Activated CD8-positive, alpha-beta memory T cell treated with anti-CD3 and anti-CD28 coated beads, Interleukin-2, amount 50 U/mL, for 4 hours (primary cell): ENCODE measurements around the gene SLC39A13.

Source experiments
- DNase-seq: peaks from one replicate; pipeline ENCODE4 v3.0.0-alpha.2; 2020

SLC39A13 gene

DNA sequence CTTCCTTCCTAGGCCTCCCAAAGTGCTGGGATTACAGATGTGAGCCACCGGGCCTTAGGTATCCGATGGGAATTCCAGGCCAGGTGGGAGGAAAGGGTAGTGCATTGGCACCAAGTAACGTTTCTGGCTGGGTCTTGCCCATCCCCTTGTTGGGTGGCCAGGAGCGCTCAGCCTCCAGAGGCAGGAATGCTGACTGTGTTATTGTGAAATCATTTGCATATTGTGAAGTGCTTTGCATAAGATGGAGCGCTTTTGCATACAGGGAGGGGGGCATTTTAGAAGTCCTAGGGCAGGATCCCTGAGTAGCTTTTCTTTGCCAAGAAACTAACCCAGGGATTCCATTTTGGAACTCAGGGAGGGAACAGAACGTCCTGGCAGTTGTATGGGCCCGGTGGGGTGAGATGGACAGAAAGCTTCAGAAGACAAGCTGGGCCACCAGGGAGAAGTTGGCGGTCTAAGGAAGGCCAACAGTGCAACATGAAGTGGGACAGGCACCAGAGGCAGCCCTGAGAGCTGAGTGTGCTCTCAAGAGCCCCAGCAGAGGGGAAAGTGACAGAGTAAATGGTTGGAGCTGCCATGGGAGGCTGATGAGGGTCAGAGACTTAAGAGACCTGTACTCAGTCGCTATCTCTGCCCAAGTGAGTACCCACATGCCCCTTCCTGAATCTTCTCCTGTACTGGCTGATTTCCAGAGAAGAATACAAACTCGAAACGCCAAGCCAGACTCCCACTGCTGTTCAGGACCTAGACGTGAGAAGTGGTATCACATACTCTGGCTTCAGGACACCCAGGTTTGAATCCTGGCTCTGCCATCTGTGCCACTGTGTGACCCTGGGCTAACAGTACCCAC is 1.3 kb upstream of the SLC39A13 start:
- DNase-seq = no peak

DNA sequence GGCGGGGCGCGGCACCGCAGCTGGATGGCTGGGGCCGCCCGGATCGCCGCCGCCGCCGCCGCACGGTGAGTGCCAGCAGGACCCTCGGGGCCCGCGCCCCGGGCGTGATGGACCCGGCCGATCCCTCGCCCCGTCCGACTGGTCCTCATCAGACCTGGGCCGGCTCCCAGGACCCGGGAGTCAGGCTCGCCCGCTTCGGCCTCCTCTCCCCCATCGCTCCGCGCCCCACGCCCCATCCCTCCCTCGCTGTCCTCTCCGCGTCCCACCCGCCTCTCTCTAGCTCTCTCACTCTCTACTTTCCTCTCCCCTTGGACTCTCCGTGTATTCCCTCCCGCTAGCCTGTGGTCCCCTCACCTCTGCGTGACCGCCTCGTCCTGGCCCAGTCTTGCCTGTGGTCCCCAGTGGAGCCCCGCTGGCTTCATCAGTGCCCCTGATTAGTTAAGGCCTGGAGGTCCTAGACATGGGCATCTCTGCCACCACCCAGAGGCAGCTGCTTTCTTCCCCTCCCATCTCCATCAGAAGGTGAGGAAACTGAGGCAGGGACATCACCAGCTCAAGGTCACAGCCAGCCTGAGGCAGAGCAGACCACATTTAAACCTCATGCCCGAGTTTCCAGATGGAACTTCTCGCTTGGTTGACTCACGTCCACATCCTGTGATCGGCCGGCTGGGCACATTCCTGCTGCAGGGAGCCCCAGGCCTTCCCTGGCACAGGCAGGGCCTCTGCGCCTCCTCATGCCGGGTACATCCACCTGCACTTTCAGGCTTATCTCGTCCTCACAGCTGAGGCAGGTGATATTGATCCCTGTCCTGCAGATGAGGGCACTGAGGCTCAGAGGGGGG is 429 bp downstream of the SLC39A13 start:
- DNase-seq = no peak

DNA sequence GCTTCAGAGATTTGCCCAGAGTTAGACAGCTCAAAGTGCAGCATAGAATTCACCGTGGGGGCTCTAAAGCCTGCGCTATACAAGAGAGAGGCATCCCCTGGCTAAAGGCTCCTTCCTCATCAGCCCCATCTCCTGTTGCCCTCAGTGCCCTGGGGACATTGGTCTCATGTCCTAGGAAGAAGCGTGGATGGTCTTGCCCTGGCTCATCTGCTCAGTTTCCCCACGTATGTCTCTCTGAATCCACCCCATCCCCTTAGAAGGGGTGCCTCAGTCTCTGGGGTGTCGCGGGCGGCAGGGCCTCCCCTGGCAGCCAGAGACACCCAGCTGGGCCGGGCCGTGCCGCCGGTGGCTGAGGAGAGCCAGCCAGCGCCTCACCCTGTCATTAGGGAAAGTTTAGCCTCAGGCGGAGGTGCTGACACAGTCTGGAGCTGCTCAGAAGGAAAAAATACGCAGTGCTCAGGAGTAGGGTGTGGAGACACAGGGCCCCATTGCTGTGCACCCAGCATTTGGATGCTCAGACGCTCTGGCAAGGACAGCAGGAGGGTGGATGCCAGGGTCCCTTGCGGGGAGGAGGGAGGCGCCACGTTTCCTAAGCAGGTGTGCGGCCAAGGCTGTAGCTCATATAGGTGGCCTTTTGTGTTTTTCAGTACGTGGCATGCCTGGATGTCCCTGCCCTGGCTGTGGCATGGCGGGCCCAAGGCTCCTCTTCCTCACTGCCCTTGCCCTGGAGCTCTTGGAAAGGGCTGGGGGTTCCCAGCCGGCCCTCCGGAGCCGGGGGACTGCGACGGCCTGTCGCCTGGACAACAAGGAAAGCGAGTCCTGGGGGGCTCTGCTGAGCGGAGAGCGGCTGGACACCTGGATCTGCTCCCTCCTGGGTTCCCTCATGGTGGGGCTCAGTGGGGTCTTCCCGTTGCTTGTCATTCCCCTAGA is 1.3 kb downstream of the SLC39A13 start:
- no peak for DNase-seq

DNA sequence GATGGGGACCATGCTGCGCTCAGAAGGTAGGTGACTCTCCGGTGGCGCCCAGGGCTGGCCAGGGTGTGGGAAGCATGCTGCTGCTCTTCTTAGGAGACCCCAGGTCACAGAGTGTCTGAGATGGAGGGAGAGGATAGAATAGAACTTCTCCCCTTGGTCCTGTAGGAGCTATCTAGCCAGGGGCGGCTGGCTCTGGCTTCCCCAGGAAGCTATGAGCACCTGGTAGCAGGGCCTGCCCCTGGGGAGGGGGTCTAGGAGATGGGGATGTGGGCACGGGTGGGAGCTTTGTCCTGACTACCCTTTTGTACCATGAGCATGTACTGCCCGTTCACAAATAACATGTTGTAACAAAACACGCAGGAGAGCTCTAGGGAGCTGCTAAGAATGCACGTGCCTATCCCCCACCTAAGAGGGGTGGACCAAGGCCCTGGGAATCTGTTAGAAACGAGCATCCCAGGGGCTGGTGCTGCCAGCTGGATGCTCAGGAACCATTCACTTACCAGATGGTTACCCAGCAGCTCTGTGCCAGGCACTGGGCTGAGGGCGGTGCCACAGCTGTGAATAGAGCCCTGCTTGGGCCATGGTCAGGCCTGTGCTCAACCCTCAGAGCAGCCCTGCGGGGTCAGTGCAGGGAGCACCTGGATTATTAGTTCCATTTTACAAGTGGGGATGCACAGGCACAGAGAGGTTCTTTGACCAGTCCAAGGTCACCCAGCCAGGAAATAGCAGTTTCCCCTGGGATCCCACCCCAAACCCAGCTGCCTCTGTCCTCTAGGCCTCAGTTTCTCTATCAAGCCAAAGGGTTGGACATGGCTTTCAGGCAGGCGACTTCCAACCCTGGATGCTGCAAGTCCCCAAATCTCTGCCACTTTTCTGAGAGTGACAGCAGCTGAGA is 2.2 kb downstream of the SLC39A13 start:
- no peak for DNase-seq

DNA sequence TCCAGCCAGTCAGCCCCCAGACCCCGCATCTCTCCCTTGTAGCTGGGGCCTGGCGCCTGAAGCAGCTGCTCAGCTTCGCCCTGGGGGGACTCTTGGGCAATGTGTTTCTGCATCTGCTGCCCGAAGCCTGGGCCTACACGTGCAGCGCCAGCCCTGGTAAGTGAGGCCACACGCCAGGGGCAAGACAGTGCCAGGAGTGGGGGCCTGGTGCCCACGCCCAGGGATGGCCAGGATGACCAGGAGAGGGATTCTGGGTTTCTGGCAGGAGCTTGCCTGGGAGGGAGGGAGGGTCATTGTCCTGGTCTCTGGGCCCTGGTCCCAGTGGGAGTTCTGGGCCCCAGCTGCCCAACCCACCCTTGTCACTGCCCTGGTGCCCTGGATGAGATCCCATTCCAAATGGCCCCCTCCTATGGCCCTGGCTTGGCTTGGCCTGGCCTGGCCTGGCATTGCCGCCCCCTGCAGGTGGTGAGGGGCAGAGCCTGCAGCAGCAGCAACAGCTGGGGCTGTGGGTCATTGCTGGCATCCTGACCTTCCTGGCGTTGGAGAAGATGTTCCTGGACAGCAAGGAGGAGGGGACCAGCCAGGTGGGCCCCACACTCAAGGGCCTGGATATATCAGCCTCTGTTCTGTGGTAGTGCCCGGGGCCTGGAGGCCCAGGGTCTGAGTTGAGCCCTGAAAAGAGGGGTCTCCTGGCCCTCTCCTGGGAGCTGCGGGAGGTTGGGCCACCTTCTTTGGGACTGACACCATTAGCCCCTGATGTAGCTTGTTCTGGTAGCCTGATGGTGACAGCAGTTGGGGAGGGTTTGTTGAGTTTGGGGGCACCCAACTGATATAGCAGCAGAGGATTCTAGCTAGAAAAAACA is 3.7 kb downstream of the SLC39A13 start:
- DNase-seq = peak; percentile 59

DNA sequence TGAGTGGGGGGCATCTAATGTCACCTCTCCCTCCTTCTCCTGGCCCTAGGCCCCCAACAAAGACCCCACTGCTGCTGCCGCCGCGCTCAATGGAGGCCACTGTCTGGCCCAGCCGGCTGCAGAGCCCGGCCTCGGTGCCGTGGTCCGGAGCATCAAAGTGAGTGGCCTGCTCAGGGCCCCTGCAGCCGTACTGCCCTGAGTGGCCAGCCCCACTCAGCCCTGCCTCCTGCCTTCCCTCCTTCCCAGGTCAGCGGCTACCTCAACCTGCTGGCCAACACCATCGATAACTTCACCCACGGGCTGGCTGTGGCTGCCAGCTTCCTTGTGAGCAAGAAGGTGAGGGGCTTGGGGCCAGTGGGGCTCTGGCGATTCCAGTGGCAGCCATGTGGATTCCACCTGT is 5.0 kb downstream of the SLC39A13 start:
- DNase-seq = no peak

DNA sequence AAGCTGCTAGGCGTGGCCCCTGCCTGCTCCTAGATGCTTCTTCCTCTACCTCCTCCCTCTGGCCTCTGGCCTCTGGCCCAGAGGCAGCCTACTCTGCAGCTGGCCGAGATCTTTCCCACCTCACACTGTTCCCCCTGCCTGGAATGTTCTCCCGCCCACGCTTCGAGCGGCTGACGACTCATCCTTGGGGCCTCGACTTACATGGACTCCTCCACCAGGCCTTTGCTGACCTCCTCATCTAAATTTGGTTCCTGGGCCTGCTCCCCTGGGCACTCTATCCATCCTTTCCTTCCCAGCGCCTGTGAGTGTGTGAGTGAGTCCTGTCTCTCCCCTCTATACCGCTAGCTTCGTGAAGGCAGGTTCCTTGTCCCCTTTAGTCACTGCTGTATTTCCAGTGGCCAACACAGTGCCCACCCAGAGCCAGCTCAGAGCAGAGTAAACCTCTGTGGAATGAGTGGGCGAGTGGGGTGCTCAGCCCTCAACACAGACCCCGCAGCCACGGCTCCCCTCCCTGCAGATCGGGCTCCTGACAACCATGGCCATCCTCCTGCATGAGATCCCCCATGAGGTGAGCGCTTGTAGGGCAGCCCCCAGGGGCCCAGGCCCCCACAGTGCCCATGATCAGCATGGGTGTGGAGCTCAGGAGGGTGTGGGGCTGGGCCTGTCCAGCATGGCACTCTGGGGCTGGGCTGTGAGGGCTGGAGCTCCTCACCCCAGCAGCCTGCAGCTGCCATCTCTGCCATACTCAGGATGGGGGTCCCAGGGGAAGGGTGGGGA is 5.7 kb downstream of the SLC39A13 start:
- no peak for DNase-seq

DNA sequence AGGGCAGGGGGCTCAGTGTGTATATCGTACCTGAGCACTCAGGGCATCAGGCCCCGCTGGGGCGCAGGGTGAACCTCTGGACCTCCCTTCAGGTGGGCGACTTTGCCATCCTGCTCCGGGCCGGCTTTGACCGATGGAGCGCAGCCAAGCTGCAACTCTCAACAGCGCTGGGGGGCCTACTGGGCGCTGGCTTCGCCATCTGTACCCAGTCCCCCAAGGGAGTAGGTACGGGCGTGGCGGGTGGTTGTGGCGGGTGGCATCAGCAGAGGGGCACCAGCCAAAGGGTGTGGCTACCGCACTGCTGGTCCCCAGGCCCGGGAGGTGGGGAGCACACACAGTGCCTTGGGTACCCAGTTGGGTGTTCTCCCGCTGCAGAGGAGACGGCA is 6.3 kb downstream of the SLC39A13 start:
- no peak for DNase-seq

DNA sequence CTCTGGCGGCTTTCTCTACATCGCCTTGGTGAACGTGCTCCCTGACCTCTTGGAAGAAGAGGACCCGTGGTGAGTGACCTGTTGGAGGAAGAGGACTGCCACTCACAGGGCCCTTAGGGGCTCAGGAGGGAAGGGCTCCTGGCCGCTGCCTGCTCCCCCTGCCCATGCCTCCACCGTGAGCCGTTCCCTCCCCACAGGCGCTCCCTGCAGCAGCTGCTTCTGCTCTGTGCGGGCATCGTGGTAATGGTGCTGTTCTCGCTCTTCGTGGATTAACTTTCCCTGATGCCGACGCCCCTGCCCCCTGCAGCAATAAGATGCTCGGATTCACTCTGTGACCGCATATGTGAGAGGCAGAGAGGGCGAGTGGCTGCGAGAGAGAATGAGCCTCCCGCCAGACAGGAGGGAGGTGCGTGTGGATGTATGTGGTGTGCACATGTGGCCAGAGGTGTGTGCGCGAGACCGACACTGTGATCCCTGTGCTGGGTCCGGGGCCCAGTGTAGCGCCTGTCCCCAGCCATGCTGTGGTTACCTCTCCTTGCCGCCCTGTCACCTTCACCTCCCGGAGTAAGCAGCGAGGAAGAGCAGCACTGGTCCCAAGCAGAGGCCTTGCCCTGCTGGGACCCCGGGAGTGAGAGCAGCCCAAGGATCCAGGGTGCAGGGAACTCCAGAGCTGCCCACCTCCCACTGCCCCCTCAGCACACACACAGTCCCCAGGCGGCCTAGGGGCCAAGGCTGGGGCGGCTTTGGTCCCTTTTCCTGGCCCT is 6.9 kb downstream of the SLC39A13 start:
- no peak for DNase-seq

DNA sequence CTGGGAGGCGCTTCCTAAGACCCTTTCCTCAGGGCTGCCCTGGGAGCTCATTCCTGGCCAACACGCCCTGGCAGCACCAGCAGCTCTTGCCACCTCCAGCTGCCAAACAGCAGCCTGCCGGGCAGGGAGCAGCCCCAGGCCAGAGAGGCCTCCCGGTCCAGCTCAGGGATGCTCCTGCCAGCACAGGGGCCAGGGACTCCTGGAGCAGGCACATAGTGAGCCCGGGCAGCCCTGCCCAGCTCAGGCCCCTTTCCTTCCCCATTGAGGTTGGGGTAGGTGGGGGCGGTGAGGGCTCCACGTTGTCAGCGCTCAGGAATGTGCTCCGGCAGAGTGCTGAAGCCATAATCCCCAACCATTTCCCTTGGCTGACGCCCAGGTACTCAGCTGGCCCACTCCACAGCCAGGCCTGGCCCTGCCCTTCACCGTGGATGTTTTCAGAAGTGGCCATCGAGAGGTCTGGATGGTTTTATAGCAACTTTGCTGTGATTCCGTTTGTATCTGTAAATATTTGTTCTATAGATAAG is 7.6 kb downstream of the SLC39A13 start:
- no peak for DNase-seq

DNA sequence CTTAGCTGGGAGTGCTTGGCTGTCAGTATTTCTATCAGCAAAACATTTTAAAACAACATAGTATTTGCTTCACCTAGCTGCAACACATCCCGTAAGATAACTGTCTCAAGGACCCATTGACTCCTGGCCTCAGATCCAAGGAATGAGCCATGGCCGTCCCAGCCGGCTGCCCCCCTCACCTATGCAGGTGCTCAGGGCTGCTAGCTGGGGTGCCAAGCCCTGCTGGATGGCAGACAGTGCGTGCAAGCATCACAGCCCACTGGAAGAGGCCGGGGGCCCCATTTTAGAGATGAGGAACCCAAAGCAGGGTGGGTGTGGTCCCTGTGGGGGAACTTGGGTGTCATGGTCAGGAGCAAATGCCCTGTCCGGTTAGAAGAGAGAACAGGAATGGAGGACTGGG is 9.3 kb downstream of the SLC39A13 start:
- DNase-seq = no peak

DNA sequence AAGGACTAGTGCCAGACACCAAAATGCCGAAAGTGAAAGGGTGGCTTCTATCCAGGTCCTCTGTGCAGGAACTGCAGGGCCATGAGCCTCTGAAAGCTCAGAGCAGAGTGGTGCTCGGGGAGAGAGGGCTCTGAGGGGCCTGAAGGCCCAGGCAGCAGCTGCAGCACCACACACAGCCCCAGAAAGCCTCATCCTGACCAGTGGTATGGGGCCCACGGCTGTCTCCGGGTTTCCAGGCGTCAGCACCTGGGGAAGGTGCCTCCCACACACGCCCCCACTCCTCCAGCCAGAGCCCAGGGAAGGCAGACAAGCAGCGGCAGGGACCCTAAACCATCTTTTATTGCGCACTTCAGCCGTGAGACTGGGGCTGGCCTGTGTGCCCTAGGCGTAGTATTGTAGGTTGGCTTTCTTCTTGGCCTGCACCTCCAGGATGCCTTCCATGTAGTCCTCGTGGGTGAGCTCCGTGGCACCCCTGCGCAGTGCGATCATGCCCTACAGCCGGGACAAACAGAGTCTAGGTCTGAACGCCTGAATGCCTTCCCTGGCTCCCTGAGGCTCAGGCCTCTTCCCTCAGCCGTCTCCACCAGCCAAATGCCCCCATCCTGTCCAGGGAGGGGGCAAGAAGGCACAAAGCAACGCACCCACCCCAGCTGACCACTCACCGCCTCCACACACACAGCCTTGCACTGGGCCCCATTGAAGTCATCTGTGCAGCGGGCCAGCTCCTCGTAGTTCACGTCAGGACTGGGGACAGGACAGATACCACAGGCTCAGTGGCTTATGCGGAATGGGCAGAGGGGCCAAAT is 10.3 kb downstream of the SLC39A13 start:
- DNase-seq = no peak

DNA sequence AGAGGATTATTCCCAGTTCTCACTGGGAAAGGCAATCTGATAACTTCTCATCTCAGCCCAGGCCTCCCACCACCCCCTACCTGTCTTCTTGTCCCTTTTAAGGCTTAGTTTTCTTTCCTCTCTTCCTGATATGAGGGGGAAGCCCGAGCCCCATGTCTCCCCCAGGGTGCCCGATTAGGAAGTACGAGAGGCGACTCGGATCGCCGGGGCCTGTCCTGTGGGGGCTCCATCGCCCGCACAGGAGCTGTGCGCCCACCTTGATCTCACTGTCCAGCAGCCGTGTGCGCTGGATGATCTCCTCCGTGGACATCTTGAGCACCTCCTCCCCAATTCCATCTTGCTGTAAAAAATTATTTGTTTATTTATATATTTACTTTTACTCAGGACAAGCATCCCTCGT is 17.2 kb downstream of the SLC39A13 start:
- DNase-seq = no peak

DNA sequence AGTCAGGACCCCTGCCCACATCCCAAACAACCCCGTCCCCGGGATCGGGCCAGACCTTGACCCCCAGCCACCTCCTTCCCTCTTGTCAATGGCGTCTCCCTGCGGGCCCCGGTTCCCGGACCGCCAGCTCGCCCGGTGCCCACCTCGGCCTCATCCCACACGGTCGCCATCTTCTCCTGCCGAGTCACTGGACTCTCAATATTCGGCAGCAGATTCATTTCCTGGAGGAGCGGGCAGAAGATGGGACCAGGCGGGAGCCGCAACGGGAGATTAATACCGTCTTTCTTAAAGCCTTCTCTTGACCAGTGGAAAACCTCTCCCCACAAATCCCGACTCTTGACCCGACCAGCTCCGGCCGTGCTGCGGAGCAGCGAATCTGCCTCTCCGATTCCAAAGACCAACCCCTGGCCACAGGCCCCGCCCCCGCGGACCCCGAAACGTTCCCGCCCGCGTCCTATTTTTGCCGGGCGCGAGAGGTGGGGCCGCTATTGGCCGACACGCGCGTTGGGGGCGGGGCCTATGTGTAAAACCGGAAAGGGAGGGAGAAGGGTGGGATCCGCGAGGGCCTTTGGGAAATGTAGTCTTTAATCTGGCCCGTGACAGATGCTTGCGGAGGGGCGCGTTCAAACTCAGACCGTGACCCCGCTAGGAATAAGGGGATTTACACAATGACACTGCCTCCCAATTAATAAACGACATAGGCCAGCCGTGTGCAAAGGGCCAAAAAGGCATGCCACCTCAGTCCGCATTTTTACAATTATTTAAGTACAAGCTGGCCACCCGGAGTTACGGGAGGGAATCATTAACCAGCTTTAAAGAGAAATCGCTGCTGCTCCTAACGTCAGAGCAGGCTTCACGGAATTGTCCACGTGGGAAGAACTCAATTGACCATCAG is 17.9 kb downstream of the SLC39A13 start, which contains the start of gene PSMC3:
PSMC3 (minus strand) TSS at position 378 of the 895 bp plus-strand sequence; CDS start at position 218, 160 bp downstream.
- DNase-seq = peak; percentile 99

DNA sequence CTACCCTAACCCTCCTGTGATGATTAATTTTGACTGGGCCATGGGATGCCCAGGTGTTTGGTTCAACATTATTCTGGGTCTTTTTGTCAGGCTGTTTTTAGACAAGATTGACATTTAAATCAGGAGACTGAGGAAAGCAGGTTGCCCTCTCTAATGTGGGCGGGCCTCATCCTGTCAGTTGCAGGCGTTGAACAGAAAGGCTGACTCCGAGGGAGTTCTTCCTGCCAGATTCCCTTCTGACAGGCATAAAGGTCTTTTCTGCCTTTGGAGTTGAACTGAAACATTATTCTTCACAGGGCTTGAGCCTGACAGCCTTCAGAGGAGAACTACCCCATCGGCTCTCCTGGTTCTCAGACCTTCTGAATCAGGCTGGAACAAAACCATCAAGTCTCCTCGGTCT is 22.1 kb downstream of the SLC39A13 start:
- no peak for DNase-seq

DNA sequence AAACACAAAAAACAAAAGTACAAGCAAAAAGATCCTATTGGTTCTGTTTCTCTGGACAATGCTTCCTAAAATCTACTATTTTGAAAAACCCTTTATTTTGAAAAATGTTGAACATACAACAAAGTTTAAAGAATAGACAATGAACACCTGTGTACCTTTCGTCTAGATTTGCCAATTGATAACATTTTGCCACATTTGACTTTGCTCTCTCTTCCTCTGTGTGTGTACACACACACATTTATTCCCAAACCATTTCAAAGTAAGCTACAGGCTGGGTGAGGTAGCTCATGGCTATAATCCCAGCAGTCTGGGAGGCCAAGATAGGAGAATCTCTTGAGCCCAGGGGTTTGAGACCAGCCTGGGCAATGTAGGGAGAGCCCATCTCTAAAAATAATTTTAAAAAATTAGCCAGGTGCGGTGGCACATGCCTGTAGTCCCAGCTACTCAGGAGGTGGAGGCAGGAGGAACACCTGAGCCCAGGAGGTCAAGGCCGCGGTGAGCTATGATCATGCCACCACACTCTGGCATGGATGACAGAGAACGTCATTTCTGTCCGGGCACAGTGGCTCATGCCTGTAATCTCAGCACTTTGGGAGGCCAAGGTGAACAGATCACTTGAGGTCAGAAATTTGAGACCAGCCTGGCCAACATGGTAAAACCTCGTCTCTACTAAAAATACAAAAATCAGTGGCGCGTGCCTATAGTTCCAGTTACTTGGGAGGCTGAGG is 23.1 kb downstream of the SLC39A13 start:
- DNase-seq = no peak
